Fibroblast of peridontal ligament (primary cell): ENCODE data around the gene LRRC15.

Experiments used
- DNase-seq: peaks from one replicate; pipeline ENCODE4 v3.0.0-alpha.2; 2010; ENCODE audit errors: extremely low read depth

LRRC15 gene

GRCh38 chr3:194369522-194370279, at the start of gene LRRC15:
TSS of gene LRRC15 (minus strand) at chr3:194369743. CDS start at chr3:194361043, 8,700 bp downstream.
- DNase-seq, result peak; percentile 42

- no peak for DNase-seq
Measured at GRCh38 chr3:194418671-194419070, 49.1 kb upstream of the LRRC15 start.

GRCh38 chr3:194407423-194407822, 37.9 kb upstream of the LRRC15 start:
- DNase-seq, result peak; percentile 24

- no peak for DNase-seq
Measured at GRCh38 chr3:194405766-194406165, 36.2 kb upstream of the LRRC15 start.

GRCh38 chr3:194404365-194405140, 35.0 kb upstream of the LRRC15 start:
- peak; percentile 87 for DNase-seq

GRCh38 chr3:194401868-194402329, 32.4 kb upstream of the LRRC15 start:
- DNase-seq, result no peak

GRCh38 chr3:194401346-194401745, 31.8 kb upstream of the LRRC15 start:
- no peak for DNase-seq

- DNase-seq, result no peak
Measured at GRCh38 chr3:194399874-194400411, 30.4 kb upstream of the LRRC15 start.

- no peak for DNase-seq
Measured at GRCh38 chr3:194399166-194399565, 29.6 kb upstream of the LRRC15 start, which contains the start of gene GP5. TSS of gene GP5 (minus strand) at chr3:194399266. CDS start at chr3:194398282, 984 bp downstream.

GRCh38 chr3:194397757-194398312, 28.3 kb upstream of the LRRC15 start:
- no peak for DNase-seq

- DNase-seq, result no peak
Measured at GRCh38 chr3:194396859-194397756, 27.6 kb upstream of the LRRC15 start.

- no peak for DNase-seq
Measured at GRCh38 chr3:194396539-194396858, 27.0 kb upstream of the LRRC15 start.

GRCh38 chr3:194395778-194396538, 26.4 kb upstream of the LRRC15 start:
- peak; percentile 73 for DNase-seq

GRCh38 chr3:194395212-194395611, 25.7 kb upstream of the LRRC15 start:
- peak; percentile 55 for DNase-seq

- DNase-seq, result no peak
Measured at GRCh38 chr3:194392576-194392975, 23.0 kb upstream of the LRRC15 start.

- no peak for DNase-seq
Measured at GRCh38 chr3:194390835-194391234, 21.3 kb upstream of the LRRC15 start.

- DNase-seq, result no peak
Measured at GRCh38 chr3:194389269-194389668, 19.7 kb upstream of the LRRC15 start.

GRCh38 chr3:194387926-194388418, 18.4 kb upstream of the LRRC15 start:
- DNase-seq, result no peak

- no peak for DNase-seq
Measured at GRCh38 chr3:194387276-194387675, 17.7 kb upstream of the LRRC15 start.

- DNase-seq, result no peak
Measured at GRCh38 chr3:194386648-194387047, 17.1 kb upstream of the LRRC15 start.
